CD4-positive, alpha-beta T cell treated with Interleukin-1 beta for 1 hour (primary cell): ENCODE measurements around the gene GRIP2.

Experiments
- DNase-seq, 2 donors: peaks; one replicate each; pipeline ENCODE4 v3.0.0-alpha.2; 2020 to 2022

The GRIP2 gene

DNA sequence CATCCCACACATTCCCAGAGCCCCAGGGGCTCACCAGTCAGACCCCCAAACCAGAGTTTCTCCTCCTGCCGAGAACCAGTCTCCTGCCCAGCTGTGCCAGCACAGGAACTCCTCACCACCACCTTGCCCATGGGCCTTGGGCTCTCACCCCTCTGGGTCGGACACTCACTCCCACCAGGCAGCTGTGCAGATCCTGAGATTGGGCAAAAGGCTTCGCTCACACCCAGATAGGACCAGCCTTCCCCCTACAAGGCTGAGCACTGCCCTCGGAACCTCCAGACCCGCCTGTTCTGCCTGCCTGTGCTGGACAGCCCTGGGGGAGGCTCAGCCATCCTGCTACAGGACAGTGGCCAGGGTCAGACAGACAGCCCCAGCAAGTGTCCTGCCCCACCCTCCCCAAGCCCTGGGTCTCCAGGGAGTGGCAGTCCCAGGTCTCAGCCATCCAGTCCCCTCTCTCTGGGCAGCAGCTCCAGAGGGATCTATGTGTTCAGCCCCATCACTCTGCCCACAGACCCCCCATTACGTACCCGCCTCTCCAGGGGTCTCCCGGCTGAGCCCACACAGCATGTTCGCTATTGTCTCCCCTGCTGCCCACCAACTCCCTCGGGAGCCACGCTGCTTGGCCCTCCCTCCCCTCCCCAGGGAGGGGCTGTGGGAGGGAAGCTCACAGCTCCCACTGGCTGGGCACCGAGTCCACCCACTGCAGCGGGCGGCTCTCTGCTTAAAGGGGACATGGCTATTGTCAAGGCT, at the start of gene GRIP2:
GRIP2 (minus strand) TSS at position 601 of the 750 bp plus-strand sequence; CDS start at position 567, 34 bp downstream.
- DNase-seq = no peak

DNA sequence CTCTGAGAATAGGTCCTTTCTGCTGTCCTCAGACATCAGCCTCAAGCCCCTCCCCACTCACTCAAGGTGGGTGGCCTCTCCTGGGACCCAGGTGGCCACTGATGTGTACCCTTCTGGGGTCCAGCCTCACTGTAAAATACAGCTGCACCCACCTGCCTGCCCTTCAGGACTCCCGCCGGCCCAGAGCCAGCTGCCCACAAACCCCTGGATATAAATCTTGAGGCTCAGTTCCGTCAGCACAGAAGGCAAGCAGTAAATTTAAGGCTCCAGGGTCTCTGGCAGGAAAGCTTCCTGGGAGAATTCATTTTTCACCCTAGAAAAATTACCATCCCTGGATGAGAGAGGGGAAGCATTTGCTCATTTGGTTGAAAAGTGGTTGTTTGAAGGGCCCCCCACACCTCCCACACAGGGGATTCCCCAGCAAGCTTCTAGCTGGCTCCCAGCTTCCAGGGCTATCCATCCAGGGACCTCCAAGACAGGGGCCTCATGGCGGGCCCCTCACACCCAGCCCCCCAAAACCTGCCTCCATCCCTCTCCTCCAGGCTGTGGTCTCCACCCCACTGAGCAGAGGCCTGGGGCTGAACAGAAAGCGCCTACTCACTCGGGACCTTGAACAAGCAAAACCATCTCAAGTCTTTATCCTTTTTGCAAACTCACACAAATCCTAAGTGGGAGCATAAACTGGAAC, 48.4 kb upstream of the GRIP2 start:
- DNase-seq = no peak

DNA sequence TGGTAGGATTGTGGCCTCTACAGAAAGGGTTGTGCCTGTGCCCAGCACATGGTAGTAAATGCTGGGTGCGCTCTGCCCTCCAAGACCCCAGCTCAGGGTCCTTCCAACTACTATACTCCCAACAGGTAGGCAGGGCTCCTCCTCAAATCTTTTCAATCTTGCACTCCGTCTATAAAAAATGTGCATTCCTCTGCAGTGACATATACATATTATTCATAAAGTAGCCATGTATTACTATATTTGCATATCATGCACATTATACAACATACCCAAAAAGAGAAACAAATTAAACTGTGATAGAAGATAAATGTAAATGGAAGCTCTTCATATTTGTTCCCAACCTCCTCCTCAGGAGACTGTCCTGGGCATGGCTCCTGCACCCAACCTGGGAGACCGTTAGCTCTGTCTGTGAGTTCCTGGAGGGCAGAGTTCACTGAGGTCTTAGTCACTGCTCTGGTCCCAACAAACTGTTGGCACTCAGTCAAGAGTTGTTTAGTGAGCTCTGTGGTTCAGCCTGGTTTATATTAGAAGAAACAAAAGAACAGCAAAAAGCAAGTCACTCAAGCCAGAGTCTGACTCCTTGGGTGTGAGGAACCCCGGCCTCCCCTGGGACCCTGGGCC, 47.7 kb upstream of the GRIP2 start:
- DNase-seq = no peak

DNA sequence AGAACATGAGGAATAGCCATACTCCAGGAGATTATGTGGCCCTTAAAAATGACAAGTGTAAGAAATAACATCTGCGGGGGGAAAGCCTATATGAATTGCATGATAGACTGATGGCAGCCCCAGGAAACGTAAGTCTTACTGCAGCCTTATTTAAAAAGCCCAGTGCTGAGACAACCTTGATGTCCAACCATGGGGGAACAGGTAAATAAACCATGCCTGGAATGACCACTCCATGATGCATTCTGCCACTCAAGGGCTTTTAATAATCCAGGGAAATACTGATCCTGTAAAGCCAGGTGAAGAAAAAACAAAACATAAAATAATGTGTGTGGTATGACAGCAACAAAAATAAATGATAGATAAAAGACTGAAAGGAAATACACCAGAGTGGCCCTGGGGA, 46.5 kb upstream of the GRIP2 start:
- DNase-seq = no peak

DNA sequence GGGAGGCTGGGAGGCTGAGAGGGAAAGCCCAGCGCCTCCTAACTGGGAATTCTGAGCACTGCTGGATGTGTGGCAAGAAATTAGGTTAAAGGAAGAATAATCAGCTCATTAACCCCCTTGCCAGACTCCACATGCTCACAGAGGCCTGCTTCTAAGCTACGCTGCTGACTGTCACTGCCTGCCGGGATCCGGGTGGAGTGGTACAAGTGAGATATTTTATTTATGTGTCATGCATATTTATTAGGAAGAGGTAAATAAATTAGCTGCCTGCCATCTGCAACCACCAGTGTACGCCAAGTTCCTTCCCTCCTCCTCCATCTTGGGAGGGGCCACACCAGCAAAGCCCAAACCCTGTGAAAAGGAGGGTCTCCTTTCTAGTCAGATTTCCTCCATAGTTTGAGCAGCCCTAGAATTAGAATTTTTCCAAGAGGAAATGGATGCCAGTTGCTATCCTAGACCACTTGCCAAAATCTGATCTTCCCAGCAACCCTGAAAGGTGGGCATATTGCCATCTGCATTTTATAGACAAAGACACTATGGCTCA, 43.5 kb upstream of the GRIP2 start:
- DNase-seq = no peak

DNA sequence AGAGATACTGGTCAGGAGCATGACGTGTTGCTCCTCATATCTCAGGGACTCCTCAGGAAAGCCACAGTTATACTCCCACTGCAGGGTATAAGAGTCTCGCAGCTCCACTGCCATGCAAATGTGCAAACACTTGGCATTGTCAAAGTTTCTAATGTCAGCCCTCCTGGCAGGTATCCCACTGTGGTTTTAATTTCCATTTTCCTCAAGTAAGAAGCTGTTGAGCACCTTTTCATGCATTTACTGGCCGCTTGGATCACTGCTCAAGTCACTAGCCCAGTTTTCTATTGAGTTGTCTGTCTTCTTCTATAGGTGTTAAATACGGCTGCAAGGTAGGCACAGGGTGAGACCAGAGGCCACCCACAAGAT, 41.9 kb upstream of the GRIP2 start:
- no peak for DNase-seq

DNA sequence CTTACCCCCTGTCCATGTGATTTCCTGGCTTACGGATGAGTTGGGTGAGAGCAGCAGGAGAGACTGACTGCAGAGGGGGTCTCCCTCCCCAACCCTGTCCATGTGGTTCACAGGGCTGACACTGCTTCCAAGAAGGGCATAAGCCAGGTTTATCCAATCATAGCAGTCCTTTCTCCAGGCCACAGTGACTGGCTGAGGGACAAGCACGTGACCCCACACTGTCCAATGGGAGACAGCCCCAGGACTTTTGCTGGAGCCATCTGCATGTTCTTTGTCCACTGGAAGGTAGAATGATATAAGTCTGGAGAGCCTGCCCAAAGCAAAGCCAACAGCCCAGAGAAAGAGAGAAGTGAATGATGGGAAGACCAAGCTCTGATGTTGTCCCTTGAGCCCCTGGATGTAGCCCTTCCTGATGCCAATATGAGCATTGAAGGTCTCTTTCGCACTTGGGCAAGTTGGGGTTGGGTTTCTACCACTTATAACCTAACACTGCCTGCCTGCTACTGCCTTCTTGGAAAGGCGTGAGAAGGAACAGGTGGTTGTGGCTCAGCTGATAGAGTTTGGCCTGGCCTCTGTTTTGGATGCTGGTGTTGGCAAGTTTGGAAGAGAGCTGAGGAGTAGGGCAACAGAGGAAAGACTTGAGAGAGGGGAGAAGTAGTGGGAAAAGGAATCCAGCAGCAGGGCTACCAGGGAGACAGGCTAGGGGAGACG, 41.3 kb upstream of the GRIP2 start:
- no peak for DNase-seq

DNA sequence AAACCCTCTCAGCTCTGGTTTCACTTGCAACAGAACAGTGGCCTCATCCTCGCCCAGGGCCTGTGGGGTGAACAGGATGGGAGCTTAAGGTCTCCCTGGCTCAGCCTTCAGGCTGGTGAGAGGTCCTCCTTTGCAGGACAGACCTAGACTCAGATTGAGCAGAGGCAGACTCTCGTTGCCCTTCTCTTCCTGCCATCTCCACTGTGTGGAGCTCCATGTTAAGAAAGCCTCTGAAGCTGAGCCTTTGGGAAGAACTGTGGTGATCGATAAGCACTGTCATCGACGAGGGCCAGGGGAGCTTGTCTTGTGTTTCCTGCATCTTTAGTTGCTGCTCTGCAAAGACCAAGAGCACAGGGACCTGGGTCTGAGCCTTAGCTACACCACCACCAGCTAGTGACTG, 37.8 kb upstream of the GRIP2 start:
- no peak for DNase-seq

DNA sequence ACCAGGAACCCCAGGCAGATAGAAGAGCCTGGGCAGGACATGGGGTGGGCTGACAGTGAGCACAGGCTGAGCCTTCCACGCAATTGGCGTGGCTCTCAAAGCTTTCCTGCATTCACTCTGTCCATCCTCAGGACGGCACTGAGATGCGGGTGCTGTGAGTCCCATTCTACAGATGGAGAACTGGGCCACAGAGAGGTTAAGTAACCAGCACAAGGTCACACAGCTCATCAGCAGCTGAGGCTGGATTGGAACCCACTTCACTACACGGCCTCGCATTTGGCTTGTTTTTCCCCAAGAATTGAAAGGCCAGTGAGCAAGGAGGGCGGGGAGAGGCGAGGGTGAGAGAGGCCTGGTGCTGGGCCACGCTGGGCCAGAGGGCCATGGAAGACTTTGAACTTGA, 36.0 kb upstream of the GRIP2 start:
- DNase-seq = no peak

DNA sequence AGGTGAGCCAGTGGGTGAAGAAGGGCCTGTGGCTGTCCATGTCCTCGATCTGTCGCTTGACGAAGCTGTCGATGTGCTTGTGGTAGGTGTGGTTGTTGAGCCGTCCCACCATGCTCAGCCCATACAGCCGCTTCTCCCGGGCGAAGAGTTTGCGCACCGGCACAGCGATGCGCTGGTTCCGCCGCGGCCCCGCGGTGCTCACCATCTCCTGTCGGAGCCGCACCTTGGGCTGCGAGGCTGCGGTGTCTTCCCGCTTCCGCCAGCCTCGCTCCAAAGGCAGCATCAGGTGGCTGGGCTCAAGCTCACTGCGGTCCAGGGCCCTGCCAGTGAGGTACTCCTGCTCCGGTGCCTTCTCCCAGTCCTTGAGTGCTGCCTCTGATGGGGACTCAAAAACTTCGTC, 34.0 kb upstream of the GRIP2 start:
- no peak for DNase-seq

DNA sequence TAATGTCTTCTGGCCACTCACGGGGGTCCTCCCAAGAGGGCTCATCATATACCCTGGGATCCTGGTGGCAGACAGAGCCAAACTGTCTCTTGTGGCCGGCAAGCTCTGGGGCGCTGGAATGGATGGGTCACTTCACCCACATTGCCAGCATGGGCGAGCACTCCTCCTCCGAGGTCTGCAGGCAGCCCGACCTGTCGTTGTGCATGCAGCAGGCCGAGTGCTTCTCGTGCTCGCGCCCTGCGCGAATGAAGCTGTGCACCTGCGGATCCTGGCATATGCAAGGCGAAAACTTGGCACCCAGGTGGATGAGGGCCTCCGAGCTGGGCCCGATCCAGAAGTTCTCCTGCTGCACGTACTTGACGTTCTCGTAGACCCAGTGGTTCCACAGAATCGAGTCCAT, 33.6 kb upstream of the GRIP2 start:
- no peak for DNase-seq

DNA sequence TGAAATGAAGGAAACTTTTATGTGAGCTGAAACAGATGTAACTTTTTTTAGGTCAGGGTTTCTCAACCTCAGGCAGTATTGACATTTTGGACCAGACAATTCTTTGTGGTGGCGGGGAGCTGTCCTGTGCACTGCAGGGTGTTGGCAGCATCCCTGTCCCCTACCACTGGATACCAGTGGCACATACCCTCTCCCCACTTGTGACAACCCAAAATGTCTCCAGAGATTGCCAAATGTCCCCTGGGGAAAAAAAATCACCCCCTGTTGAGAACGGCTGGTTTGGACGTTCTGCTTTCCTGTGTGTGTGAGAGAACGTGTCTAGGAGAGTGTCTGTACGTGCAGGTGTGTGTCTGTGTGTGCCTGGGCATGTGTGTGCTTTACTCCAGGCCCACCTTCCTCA, 30.7 kb upstream of the GRIP2 start:
- no peak for DNase-seq

DNA sequence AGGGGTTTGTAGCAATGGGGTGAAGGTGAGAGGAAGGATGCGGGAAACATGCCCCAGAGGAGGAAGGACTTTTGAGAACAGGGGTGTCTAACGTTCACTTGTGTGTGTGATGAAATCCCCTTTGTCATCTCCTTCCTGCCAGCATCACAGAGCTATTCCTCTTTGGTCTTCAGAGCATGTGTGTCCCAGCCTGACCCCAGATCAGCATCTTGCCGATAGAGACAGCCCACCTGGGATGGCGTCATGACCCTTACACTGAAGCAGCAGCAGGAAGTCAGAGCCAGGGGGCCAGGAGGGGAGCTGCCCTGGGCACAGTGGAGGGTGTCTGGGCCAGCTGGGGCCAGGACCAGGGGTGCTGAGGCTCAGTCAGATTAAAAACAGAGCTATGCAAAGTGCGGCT, 29.9 kb upstream of the GRIP2 start:
- DNase-seq = no peak

DNA sequence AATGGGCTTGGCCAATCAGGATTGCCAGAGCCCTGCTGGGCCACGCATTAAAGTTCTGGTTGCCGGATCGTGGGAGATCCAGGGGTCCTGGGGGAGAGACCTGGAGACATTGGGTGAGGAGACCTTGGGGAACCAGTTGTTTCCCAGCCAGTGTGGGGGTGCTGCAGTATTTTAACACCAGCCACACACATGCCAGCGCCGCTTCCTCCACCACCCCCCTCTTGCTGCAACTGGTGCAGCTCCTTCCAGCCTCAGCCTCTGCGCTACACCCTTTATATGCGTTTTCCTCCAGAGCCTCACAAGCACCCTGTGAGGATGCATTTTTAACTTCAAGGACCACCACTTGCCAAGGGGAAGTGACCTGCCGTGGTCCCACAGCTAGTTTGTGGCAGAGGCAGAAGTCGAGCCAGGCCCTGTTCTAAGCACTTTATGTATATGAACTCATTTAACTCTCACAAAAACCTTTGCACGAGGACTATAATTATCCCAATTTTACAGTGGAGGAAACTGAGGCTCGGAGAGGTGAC, 29.4 kb upstream of the GRIP2 start:
- DNase-seq = no peak

DNA sequence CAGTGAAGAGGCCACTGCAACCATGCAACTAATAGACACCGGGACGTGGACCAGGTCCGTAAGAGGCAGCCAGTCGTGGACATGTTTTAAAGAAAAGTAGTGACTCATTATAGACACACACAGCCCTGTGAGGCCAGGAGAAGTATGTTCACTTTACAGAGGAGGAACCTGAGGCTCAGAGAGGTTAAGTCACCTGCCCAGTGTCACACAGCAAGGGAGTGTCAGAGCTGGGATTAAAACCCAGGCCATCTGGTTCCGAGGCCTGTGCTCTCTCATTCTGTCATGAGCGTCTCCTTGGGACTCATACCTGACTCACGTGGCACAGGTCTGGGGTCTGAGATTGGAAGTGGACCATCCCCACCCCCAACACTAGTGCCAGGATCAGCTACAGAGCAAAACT, 28.1 kb upstream of the GRIP2 start:
- no peak for DNase-seq

DNA sequence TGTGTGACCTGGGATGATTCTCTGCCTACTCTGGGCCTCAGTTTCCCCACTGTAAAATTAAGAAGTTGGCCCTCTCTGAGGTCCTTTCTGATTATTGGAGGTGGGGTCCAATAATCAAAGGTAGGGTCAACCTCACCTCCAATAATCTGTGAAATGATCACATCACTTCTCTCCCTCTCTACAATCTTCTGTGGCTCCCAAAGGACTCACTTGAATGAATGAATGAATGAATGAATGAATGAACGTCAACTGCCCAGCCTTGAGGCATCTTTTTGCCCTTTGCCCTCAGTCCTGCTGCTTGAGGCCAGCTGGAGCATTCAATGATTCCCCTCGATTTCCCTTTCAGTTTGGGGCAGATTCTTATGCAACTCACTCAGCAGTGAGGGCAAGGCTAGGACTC, 26.7 kb upstream of the GRIP2 start:
- DNase-seq = no peak

DNA sequence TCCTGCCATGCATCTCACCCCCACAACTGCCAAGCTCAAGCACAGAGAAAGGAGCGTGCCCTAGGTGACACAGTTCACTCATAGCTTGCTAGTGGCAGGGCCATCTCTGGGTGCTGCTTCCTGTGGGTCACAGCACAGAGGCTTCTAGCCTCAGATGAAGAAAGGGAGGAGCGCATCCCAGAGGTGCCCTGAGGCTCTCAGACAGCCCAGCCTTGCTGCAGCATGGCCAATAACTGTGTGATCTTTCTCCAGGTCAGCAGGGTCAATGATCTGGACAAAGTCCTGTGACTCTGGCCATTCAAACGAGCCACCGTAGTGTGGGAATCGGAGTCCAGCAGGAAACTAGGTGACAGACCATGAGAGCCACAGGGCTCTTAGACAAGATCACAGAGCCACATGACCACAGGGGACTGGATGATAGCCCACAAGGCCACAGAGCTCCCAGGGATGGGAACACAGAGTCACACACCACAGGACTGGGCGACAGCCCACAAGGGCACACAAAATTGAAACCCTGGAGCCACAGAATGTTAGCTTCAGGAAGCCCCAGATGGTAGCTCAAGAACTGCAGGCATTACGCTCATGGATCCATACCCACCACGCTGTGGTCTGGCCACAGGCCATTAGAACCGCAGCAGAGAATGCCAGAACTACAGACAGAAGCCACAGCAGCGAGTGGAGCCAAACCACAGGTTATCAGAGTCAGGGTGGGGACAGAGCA, 25.9 kb upstream of the GRIP2 start:
- DNase-seq = no peak

DNA sequence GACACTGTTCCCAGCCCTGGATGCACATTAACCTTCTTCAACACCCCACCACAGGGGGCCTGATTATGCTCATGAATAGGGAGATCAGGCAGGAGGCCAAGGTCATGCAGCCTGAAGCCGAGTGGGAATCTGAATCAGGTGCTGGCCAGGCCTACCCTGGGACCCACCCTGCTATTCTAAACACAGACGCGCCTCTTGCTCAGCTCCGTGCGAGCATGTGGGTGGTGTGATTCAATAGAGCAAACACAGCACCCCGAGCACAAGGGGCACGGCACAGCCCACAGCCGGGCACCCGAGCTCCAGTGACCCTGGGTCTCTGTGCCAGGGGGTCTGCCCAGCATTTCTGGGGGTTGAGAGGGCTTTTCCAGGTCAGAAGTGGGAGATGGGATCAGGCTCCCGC, 24.6 kb upstream of the GRIP2 start:
- DNase-seq = no peak

DNA sequence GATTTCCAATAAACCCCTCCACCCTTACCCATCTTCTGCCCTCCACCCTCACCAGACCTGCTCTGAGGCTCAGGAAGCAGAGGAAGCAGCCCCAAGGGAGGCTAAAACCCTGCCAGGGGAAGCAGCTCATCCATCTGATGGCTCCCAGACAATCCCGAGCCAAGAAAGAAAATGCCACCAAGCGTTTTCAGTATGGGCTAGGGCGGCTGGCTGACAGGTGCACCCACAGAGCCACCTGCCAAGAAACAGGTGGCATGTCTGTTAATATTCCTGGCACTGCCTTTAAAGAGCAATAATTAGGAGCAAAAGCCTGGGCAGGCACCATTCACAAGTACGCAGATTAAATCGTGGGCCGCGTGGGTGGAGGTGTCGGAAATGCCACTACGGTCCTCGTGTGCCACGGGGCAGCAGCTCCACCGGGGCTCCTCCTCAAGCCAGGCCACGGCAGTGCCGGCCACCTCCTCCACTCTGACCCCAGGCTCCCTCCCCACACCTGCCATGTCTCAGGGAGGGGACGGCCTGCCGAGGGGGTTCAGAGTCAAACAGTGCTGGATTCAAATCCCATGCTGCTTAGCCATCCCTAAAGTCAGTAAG, 23.9 kb upstream of the GRIP2 start:
- no peak for DNase-seq

DNA sequence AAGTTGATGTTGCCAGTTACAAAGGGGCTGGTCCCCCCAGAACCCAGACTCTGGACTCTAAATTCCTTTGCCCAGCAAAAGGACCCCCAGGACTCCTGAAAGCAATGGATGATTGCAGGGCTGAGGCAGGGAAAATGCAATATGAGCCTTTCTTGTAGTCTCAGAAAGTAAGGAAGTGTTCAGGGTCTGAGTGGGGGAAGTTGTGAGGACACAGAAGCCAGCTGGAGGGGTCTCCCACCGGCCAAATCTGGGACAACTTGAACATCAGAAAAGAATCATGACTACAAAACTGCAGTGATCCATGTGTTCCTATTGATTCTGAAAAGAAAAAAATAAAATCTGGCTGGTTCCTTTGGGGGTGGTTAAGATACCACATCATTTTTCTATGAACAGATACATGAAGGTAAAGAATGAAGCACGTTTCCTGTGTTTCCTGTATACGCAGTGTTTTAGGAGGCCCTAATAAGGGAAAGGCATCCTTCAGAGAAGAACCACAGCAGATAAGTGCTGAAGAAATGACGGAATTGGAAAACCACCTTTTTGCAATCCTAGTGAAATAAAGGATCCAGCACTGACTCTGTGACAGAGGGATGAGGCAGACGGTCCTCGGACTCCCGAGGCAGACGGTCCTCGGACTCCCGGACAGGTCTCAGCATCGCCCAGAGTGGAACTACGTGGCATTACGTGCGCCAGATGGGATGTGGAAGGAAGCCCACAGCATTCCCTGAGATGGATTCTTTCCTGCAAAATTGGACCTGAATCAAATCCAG, 22.2 kb upstream of the GRIP2 start:
- DNase-seq = no peak
